ENCODE results near the gene ORC1.

- TF ChIP-seq EZH2 (IDR thresholded peaks at IDR 0.05; ENCODE audit: insufficient read depth, poor library complexity, severe bottlenecking) (no peak), EZH2phosphoT487 (IDR thresholded peaks at IDR 0.05; ENCODE audit: insufficient read depth, low read depth) (no peak)
Measured at GRCh38 chr1:52334906-52335528, 69.2 kb downstream of the ORC1 start.
